KMS-11 (cell line): ENCODE measurements around the gene ATP8B1.

Experiments used
- H2AFZ ChIP-seq: fragments of 200-600 bp; sonication (generic); 2 replicates; pipeline ENCODE4 v1.6.1; 2016; ENCODE audit warnings: antibody characterized with exemption, mixed run types, low read depth
- H3K27ac ChIP-seq: fragments of 200-600 bp; sonication (generic); 2 replicates; pipeline ENCODE4 v1.6.1; 2016; ENCODE audit warnings: mild to moderate bottlenecking, mixed run types
- H3K27me3 ChIP-seq: fragments of 200-600 bp; sonication (generic); 2 replicates; pipeline ENCODE4 v1.6.1; 2017; ENCODE audit warnings: mild to moderate bottlenecking, low read depth, mixed run types, moderate library complexity; ENCODE audit not compliant: insufficient read depth
- H3K36me3 ChIP-seq: fragments of 200-600 bp; sonication (generic); 2 replicates; pipeline ENCODE4 v1.6.1; 2017; ENCODE audit warnings: mild to moderate bottlenecking, mixed run types; ENCODE audit not compliant: insufficient read depth
- H3K4me1 ChIP-seq: fragments of 200-600 bp; sonication (generic); 2 replicates; pipeline ENCODE4 v1.6.1; 2016; ENCODE audit warnings: mild to moderate bottlenecking, low read depth, mixed run types; ENCODE audit not compliant: poor library complexity, severe bottlenecking
- H3K4me2 ChIP-seq: fragments of 200-600 bp; sonication (generic); 2 replicates; pipeline ENCODE4 v1.7.0; 2016; ENCODE audit warnings: mild to moderate bottlenecking, mixed run types
- H3K4me3 ChIP-seq: fragments of 200-600 bp; sonication (generic); IDR thresholded peaks from 2 replicates; pipeline ENCODE4 v1.6.1; 2017; ENCODE audit warnings: low read depth, low read length, mixed read lengths; ENCODE audit not compliant: insufficient read depth
- H3K79me2 ChIP-seq: fragments of 200-600 bp; sonication (generic); 2 replicates; pipeline ENCODE4 v1.6.1; 2016; ENCODE audit warnings: low read depth, mixed run types; ENCODE audit not compliant: insufficient read depth
- H3K9ac ChIP-seq: fragments of 200-600 bp; sonication (generic); 2 replicates; pipeline ENCODE4 v1.6.1; 2016; ENCODE audit warnings: mild to moderate bottlenecking, mixed run types
- H4K20me1 ChIP-seq: fragments of 200-600 bp; sonication (generic); 2 replicates; pipeline ENCODE4 v1.6.1; 2016; ENCODE audit warnings: mild to moderate bottlenecking, mixed run types; ENCODE audit not compliant: insufficient read depth
- TF ChIP-seq, protein P1 (sequence below): fragments of 200-600 bp; sonication (generic); conservative IDR thresholded peaks from 2 replicates; pipeline ENCODE4 v1.6.1; 2017; ENCODE audit warnings: low read depth, mild to moderate bottlenecking, antibody characterized with exemption, low read length, moderate library complexity, mixed read lengths

Gene ATP8B1

GRCh38 chr18:57764087-57764486 lies 39.0 kb downstream of the ATP8B1 start:
- Histone ChIP-seq H3K27me3 (no peaks in the 10 kb centered on the region), H3K4me3 (no peak overlapping the region), H3K4me1 (no peaks in the 10 kb centered on the region), H2AFZ (no peak overlapping the region), H3K9ac (no peak overlapping the region), H3K36me3 (no peaks in the 10 kb centered on the region), H3K27ac (no peak overlapping the region), H3K4me2 (no peak overlapping the region), H3K79me2 (no peaks in the 10 kb centered on the region), H4K20me1 (no peaks in the 10 kb centered on the region)
- TF ChIP-seq, protein P1, sequence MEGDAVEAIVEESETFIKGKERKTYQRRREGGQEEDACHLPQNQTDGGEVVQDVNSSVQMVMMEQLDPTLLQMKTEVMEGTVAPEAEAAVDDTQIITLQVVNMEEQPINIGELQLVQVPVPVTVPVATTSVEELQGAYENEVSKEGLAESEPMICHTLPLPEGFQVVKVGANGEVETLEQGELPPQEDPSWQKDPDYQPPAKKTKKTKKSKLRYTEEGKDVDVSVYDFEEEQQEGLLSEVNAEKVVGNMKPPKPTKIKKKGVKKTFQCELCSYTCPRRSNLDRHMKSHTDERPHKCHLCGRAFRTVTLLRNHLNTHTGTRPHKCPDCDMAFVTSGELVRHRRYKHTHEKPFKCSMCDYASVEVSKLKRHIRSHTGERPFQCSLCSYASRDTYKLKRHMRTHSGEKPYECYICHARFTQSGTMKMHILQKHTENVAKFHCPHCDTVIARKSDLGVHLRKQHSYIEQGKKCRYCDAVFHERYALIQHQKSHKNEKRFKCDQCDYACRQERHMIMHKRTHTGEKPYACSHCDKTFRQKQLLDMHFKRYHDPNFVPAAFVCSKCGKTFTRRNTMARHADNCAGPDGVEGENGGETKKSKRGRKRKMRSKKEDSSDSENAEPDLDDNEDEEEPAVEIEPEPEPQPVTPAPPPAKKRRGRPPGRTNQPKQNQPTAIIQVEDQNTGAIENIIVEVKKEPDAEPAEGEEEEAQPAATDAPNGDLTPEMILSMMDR = no peak

DNA sequence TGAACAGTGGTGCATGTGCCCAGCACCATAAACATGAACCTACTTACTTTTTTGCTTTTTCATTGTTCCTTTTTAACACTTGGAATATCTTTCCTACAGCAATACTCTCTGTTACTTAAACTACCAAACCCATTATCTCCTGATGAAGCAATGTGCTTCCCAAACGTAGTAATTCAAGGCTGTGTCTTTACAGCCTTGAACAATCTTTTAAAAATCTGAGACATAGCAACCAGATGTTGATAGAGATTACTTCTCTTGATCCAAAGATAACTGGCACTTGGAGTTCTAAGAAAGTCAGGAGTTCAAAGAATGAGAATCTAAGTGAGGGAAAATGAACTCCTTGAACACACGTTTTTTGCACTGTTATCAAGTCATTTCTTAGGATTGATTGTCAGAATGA lies 40.4 kb downstream of the ATP8B1 start:
- Histone ChIP-seq H3K9ac (no peak overlapping the region), H3K4me3 (no peak overlapping the region), H3K36me3 (no peaks in the 10 kb centered on the region), H3K27ac (no peak overlapping the region), H3K79me2 (no peaks in the 10 kb centered on the region), H3K4me2 (no peak overlapping the region), H3K4me1 (no peaks in the 10 kb centered on the region), H4K20me1 (no peaks in the 10 kb centered on the region), H2AFZ (no peak overlapping the region), H3K27me3 (no peaks in the 10 kb centered on the region)
- TF ChIP-seq, protein P1 = no peak

- H3K4me3 ChIP-seq = no peak overlapping the region
- H4K20me1 ChIP-seq = no peaks in the 10 kb centered on the region
- TF ChIP-seq, protein P1 = no peak
- no peaks in the 10 kb centered on the region for H3K36me3 ChIP-seq
- no peak overlapping the region for H3K27ac ChIP-seq
- H2AFZ ChIP-seq = no peak overlapping the region
- no peak overlapping the region for H3K9ac ChIP-seq
- no peaks in the 10 kb centered on the region for H3K27me3 ChIP-seq
- no peaks in the 10 kb centered on the region for H3K4me1 ChIP-seq
- H3K4me2 ChIP-seq = no peak overlapping the region
- H3K79me2 ChIP-seq = no peaks in the 10 kb centered on the region
Measured at GRCh38 chr18:57759650-57760049, 43.5 kb downstream of the ATP8B1 start.

- no peak overlapping the region for H3K4me2 ChIP-seq
- TF ChIP-seq, protein P1 = no peak
- no peaks in the 10 kb centered on the region for H3K27me3 ChIP-seq
- H4K20me1 ChIP-seq = no peaks in the 10 kb centered on the region
- H3K27ac ChIP-seq = no peak overlapping the region
- H3K4me1 ChIP-seq = no peaks in the 10 kb centered on the region
- H2AFZ ChIP-seq = no peak overlapping the region
- no peak overlapping the region for H3K9ac ChIP-seq
- H3K79me2 ChIP-seq = no peaks in the 10 kb centered on the region
- H3K4me3 ChIP-seq = no peak overlapping the region
- no peaks in the 10 kb centered on the region for H3K36me3 ChIP-seq
Measured at GRCh38 chr18:57755473-57756067, 47.5 kb downstream of the ATP8B1 start.
